Stimulated activated naive CD4-positive, alpha-beta T cell (primary cell): ENCODE results near the gene CLNS1A.
"Not testable (repeated sequence)": the region's sequence is repeated elsewhere in the genome, so short reads cannot be mapped to it uniquely, and the experiment has no call there.

Source experiments
- DNase-seq, 6 experiments: peaks; one replicate each; lab custom pipeline; 2025; lab: John Stamatoyannopoulos, UW

The CLNS1A gene, protein sequence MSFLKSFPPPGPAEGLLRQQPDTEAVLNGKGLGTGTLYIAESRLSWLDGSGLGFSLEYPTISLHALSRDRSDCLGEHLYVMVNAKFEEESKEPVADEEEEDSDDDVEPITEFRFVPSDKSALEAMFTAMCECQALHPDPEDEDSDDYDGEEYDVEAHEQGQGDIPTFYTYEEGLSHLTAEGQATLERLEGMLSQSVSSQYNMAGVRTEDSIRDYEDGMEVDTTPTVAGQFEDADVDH

DNA sequence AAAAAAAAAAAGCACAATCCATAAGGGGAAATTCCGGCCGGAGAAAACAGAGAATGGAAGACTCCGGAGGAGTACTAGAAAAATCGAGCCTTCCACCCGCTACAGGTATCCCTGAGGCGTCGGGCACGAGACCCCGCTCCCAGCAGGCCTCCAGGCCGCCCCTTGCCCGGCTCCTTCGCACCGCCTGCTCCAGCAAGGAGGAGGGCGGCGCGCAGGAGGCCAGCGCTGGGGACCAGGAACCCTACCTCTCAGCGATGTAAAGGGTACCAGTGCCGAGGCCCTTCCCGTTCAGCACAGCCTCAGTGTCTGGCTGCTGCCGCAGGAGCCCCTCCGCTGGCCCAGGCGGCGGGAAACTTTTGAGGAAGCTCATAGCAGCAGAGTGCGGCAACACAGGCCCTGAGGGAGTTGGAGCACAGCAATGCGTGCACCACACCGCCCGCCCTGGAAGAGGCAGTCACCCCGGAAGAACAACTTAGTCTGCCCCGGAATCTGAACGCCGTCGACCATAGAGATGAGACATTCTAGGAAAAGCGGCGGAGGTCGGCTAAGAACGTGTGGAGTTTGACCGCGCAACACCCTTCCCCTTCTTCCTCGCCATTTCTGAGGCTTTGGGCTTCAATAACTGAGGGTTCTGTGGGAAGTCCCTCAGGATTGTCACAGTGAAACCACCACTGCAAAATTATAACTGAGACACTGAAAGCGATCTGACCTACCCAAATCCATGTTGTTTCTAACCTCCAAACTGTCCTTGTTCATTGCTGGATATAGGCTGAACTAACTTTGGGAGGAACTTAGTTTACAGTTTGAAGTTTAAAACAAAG is at the start of gene CLNS1A:
Gene CLNS1A, minus strand, starts transcription at position 450 of the 821 bp plus-strand sequence. Its CDS starts 80 bp downstream, at position 370.
- peak; percentile 55 to 77 (median 64) for DNase-seq

DNA sequence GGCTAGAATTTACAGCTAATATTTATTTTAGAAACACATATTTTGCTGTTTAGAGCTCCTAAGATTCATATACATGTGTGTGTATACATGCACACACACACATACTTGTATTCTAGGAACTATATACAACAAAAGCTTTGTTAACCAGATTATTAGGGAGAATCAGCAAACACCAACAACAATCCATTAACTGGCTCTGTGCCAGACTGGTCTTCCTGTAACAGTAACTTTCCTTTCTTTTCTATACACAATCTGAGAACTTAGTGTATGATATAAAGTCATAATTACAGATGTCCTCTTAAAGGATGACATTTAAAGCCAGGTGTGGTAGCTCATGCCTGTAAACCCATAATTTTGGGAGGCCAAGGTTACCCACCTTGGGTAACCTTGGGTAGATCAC is 49.5 kb upstream of the CLNS1A start:
- DNase-seq: no peak

DNA sequence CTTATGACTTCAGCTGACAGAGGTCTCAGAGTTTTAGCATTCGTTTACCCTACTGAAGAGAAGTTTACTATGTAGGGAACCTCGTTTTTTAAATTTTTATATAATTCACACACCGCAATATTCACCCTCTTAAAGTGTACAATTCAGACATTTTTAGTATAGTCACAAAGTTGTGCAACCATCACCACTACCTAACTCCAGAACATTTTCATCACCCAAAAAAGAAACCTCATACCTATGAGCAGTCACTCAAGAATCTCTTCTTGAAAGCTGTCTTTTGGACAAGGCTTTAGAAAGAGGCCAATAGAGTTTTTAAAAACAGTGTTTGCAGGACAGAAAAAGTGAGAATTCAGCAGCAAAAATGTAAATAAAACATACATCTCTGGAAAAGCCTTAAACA is 39.5 kb upstream of the CLNS1A start:
- no peak for DNase-seq

DNA sequence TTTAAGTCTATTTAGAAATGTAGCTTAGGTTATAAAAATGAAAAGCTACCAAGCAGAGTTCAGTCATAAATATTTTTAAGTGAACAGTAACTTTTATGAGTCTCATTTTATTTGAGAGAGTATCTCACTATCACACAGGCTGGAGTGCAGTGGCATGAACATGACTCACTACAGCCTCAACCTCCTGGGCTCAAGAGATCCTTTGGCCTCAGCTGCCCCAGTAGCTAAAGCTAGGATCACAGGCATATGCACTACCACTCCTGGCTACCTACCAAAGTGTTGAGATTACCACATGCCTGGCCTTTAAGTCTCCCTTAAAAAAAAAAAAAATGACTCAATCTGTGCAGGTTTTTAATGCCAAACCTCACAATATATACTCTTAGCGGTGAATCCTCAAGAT is 34.7 kb upstream of the CLNS1A start:
- no peak for DNase-seq

DNA sequence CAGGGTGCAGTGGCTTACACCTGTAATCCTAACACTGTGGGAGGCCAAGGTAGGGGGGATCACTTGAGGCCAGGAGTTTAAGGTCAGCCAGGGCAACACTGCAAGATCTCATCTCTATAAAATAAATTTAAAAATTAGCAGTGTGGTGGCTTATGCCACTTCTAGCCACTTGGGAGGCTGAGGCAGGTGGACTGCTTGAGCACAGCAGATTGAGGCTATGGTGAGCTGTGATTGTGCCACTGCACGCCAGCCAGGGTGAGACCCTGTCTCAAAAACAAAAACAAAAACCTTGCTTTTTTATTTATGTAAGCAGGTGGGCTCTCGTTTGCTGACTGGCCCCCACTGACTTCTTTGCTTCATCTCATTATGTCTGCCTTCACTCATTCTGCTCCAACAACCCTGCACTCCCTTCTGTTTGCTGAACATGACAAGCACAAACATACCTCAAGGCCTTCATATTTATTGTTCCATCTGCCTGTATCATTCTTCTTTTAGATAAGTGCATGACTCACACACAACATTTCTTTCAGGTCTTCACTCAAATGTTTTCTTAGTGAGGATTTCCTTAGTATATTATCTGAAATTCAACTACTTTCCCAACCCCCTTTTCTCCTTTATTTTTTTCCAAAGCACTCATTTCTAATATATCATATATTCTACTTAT is 32.4 kb upstream of the CLNS1A start:
- no peak for DNase-seq

DNA sequence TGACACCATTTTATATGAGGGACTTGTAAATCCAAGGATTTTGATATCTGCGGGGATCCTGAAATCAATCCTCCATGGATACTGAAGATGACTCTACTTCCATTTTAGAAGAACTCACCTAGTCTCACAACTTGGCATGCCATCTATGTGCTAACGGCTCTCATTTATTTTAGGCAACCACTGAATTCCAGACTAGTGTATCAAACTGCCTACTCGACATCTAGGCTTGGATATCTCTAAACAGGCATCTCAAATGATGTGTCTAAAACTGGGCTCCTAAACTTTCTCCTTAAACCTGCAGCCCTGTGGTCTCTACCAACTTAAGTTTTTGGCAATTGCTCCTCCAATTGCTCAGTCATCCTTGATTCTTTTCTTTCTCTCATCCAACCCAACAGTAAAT is 31.2 kb upstream of the CLNS1A start:
- no peak for DNase-seq

DNA sequence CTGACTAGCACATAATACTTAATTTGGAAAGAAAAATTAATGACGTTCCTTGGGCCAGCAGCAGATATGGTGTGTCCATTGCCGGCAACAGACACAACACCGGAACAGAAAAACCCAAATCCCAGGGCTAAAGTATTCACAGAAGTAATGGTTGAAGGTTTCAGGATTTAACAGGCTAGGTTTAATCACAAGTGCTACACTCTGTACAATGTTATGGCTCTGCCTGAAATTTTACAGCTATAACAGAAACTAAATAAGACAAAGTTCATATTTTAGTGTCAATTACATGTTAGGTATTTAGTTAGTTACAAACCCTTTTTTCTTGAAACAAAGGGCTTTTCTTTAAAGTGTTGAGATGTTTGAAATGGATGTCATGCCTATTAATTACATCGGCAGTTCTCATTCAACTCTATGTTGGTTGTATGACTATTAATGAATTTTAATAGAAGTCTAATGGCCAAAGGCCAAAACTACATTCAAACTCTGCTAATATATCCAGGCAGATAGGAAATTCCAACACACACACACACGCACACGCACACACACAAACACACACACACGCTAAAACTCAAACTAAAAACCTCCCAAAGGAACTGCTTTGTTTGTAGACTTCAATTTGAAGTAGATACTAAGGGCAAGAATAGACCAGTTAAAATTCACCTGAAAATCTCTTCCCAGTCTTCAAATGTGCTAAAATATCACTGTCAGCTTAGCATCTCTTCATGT is 27.8 kb upstream of the CLNS1A start:
- no peak for DNase-seq

DNA sequence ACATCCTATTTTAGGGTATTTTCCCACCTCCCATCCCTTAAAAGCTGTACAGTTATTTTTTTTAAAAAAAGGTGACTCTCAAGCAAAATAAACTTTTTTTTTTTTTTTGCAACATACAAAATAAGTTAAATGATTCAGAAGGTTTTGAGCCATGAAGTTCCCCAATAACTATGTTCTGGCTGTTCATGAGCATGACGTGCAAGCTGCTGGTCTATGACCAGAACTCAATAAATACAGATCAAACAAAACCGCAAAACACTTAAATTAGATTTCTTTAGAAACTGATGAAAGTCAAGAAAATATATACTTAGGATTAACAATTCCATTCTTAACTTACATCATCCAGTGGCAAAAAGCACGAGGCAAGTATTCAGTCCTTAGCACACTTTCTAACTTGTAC is 24.1 kb upstream of the CLNS1A start:
- no peak for DNase-seq

DNA sequence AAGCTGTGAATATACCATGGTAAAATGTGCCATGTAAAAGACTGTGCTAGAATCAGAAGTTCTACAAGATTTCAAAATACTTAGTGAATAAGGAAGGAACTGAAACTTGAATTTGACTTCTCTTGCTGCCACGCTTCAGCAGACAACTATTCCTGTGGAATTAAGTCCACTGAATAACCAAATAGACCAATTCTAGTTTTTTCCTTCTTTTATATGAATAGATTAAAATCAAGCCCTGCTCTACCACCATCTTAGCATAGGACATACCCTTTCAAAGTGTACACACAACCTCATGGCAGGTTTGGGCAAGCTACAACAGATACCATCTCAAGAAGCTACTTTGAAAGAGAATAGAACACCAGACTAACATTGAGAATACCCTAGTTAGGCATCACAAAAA is 23.4 kb upstream of the CLNS1A start:
- no peak for DNase-seq

DNA sequence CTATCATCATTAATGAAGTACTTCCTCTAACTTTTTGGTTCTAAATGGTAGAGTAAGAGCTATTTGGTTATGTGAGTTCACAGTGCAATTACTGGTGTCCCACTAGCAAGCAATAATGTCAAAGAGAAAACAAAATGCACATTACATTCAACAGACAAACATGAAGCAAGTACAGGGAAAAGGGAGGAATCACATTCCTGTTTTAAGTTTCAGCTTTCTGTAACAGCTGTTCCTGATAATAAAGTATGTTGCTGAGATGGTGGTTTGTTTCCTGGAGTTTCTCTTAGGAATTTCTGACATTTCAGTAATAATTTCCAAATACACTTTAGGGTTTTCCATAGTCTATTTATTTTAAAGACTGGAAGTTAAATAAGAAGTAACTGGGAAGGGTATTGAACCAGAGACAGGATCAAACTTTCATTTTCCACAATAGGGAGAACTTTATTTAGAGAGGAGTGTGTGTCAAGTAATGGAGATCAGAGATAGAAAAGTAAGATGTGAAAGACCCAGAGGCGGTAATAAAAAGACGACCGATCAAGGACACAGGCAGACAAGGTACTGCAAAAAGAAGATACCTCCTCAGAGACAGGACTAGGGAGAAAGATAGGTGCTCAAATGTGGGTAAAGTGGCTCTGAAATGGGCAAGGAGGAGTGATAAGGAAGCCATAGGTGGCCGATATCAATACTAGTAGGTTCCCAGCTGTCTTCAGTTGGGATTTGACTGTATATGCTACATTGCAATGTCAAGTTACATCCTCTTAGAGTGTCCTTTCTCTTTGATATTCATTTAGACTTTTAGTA is 20.8 kb upstream of the CLNS1A start:
- DNase-seq: no peak

DNA sequence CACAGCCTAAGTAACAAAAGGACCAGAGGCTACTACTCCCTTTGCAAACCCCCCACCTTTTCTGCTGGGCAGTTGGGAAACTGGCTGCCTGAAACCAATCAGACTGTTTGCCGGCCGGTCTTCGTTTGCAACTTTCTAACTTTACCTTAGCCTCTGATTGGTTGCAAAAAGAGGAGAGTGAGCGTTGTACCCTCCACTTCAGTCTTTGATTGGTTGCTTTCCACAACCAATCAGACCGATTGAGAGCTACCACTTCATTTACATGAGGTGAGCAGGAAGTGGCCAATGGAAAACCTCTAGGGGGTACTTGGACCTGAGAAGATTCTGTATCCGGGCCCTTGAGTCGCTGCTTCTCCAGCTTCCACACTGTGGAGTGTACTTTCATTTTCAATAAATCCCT is 18.8 kb upstream of the CLNS1A start:
- DNase-seq: no peak

DNA sequence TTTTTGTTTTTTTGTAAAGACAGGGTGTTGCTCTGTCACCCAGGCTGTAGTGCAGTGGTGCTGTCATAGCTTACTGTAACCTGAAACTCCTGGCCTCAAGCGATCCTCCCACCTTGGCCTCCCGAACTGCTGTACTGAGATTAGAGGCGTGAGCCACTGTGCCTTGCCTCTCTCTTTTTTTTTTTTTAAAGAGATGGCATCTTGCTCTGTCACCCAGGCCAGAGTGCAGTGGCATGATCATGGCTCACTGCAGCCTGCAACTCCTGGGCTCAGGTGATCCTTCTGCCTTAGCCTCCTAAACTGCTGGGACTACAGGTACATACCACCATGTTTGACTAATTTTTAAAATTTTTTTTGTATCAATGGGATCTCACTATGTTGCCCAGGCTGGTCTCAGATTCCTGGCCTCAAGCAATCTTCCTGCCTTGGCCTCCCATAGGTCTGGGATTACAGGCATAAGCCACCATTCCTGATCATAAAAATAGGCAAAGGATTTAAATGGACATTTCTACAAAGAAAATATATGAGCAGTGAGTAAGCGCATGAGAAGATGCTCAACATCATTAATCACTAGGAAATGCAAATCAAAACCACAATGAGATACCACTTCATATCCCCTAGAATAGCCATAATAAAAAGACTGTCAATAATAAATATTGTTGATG is 17.3 kb upstream of the CLNS1A start:
- DNase-seq: no peak

DNA sequence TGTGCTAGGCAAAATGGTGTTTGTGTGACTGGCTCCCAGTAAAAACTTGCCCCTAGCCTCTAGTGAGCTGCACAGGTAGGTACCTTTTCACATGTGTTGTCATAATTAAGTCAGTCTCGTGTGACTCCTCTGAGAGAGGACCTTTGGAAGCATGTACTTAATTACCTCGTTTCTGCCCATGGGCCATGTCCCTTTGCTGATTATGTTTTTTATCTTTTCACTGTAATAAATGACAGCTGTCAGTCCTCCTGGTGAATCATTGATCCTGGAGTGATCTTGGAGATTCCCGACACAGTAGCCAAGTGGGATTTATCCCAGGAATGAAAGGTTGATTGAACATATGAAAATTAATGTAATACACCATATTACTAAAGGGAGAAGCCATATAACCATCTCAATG is 12.5 kb upstream of the CLNS1A start:
- no peak for DNase-seq

DNA sequence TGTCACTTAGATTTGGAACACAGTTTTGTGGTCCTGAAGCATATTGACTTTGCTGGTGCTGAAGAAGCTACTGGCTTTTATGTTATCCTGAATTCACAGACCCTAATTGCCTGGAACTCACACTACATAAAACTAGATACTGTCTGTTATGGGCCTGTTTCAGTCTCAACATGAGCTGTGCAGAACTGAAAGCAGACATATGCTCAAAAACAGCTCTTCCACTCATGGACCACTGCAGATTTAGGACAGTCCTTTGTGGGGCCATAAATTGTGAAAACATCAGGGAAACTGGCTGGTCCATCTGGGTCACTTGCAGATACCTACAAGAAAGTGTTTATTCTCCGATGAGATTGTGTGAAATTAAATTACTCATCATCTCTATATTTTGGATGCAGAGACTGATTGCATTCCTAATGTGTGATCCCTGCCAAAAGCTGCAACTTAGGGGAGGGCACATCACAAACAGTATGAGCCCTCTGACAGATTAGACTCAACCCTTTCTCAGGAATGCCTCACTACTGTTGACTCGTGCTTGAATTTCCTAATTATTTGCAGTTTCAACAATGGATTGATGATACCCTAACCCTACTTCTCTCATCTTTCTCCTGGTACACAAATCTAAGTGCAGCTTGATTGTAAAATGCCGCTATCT is 10.2 kb upstream of the CLNS1A start:
- DNase-seq: no peak

DNA sequence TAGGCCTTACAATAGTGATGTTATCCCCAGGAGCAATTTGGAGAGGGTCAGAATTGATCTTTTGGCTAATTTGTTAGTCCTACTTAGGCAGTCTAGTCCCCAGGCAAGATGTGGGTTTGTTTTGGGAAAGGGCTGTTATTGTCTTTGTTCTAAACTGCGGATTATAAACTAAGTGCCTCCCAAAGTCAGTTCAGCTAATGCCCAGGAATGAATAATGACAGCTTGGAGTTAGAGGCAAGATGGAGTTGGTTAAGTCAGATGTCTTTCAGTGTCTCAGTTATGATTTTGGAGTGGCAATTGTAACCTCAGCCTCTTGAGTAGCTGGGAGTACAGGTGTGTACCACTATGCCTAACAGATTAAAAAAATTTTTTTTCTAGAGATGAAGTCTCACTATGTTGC is 7.3 kb upstream of the CLNS1A start:
- DNase-seq: no peak

DNA sequence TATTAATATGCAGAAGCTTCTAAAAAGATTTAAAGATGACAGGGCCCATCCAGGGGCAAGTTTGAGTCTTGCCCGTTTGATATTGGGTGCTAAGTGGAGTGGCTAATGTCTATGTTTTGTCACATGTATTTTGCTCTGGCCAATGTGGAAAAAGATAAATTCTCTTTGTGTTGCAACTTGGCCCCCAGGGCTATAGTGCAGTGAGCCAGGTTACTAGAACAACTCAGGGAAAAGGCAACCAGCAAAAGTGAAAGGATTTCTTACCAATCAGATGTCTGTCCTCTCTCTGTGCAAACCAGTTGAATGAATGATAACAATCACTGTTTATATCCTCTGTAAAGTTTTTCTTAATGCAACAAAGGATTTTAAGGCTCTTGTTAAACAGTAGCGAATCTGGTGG is 4.6 kb upstream of the CLNS1A start:
- no peak for DNase-seq

DNA sequence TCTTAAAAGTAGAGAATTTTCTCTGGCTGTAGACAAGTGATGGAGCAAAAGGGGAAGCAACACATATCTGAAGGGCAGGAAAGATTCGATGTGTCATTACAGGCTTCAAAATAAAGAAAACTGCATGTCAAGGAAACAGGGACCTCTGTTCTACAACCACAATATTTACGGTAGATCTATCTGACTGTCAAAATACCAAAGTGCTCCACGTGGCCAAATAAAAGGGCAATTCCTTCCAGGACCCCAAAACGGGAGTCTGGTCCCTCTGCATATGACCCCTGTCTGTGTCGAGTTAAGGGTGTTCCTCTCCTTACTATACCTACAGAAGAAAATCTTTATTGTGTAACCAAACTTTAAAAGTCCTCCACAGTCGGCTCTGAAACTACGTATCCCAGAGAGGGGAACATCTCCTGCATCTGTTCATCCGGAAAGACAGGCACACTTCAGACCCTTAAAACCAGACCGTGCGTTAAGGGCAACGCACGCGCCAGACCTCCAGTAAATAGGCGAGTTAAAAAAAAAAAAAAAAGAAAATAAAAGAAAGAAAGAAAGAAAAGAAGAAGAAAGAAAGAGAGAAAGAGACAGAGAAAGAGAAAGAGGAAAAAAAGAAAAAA is 756 bp downstream of the CLNS1A start:
- peak in 1 of 6 experiments; percentile 2 for DNase-seq

DNA sequence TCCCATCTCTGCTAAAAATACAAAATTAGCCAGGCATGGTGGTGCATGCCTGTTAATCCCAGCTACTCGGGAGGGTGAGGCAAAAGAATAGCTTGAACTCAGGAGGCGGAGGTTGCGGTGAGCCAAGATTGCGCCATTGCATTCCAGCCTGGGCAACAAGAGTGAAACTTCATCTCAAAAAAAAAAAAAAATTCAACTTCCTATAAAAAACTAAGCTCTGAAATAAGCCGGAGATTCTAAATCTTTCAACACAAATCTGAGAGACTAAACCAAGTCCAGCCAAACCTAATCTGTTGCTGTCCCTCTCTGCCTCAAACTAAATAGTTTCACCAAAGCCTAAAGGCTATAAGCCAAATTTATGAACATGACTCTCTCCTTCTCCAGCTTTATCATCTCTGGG is 3.7 kb downstream of the CLNS1A start:
- DNase-seq: not testable (repeated sequence)

DNA sequence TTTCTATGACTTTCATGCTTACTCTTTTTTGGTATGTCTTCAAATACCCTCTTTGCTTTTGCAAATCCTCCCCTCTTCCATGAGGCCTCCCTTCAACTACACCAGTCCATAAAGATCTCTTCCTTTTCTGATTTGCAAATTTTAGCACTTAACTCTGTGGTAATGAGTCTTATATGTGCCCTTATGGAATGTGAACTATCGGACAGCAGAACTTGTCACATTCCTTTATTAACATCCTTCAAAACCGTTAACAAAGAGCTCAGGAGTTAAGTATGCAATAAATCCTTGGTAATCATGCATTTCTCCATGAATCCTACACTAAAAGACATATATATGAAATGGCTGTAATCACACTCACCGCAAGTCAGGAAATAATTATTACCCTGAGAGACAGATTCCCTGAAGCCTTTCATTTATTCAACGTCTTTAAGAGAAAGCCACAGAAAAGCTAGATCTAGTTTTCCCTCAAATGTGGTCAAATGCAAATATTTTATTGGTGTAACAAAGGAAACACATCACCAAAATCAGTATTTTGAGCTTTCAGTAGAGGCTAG is 7.4 kb downstream of the CLNS1A start:
- DNase-seq: no peak
